CD8-positive, alpha-beta memory T cell (primary cell): Measurements from ENCODE around the gene FAM47E. TPM values are rescaled to one million over a fixed set of nuclear protein-coding genes. Genes with fewer than 3 reads are reported as not detected.
"Not testable (repeated sequence)": the region's sequence is repeated elsewhere in the genome, so short reads cannot be mapped to it uniquely, and the experiment has no call there.

Source experiments
- CTCF ChIA-PET: fragments of 350-600 bp; sonication (Branson Sonifier 250); formaldehyde crosslinking; loops from one replicate; lab custom pipeline; 2021; ENCODE audit warnings: antibody characterized with exemption; lab: Charles Lee
- POLR2A ChIA-PET: fragments of 350-600 bp; sonication (Branson Sonifier 250); formaldehyde crosslinking; loops from one replicate; lab custom pipeline; 2021; ENCODE audit warnings: antibody characterized with exemption; lab: Charles Lee
- DNase-seq, 5 donors: peaks; one replicate each; pipeline versions ENCODE4 v3.0.0 to v3.0.0-alpha.2; 2020 to 2022; ENCODE audit warnings: mixed read lengths in 1 of 5
- H3K27ac ChIP-seq: one replicate; pipeline ENCODE4 v1.7.0; 2013; ENCODE audit warnings: low read depth, mild to moderate bottlenecking, low read length, moderate library complexity
- H3K27me3 ChIP-seq: 2 replicates; pipeline ENCODE4 v1.7.0; 2013; ENCODE audit warnings: low read length, mild to moderate bottlenecking; ENCODE audit not compliant: insufficient read depth, poor library complexity, severe bottlenecking
- H3K36me3 ChIP-seq: 2 replicates; pipeline ENCODE4 v1.7.0; 2013; ENCODE audit warnings: mild to moderate bottlenecking, low read length, moderate library complexity; ENCODE audit not compliant: insufficient read depth
- H3K4me1 ChIP-seq: 2 replicates; pipeline ENCODE4 v1.7.0; 2013; ENCODE audit warnings: mild to moderate bottlenecking, low read length, moderate library complexity; ENCODE audit not compliant: insufficient read depth
- H3K4me3 ChIP-seq: 2 replicates; pipeline ENCODE4 v1.7.0; 2013; ENCODE audit warnings: mild to moderate bottlenecking, low read length
- H3K9me3 ChIP-seq: 2 replicates; pipeline ENCODE4 v1.7.0; 2013; ENCODE audit warnings: mild to moderate bottlenecking, low read length
- H3K27ac Mint-ChIP-seq, 8 donors: one replicate each; pipeline ENCODE4 v1.8.0; 2020 to 2021; ENCODE audit warnings: mixed read lengths in 8 of 8, mild to moderate bottlenecking in 6 of 8, inconsistent platforms in 3 of 8, moderate library complexity in 3 of 8
- H3K27me3 Mint-ChIP-seq, 2 donors: one replicate each; pipeline ENCODE4 v1.8.0; 2020 to 2021; ENCODE audit warnings: mixed read lengths in 2 of 2, mild to moderate bottlenecking in 1 of 2, moderate library complexity in 1 of 2
- H3K36me3 Mint-ChIP-seq, 3 donors: one replicate each; pipeline ENCODE4 v1.8.0; 2020 to 2021; ENCODE audit warnings: mixed read lengths in 3 of 3, inconsistent platforms in 1 of 3, mild to moderate bottlenecking in 1 of 3
- H3K4me1 Mint-ChIP-seq, 3 donors: one replicate each; pipeline ENCODE4 v1.8.0; 2020 to 2021; ENCODE audit warnings: mixed read lengths in 3 of 3, inconsistent platforms in 1 of 3, mild to moderate bottlenecking in 1 of 3
- H3K4me3 Mint-ChIP-seq, 7 donors: one replicate each; pipeline ENCODE4 v1.8.0; 2020 to 2021; ENCODE audit warnings: mixed read lengths in 7 of 7, mild to moderate bottlenecking in 6 of 7, moderate library complexity in 4 of 7, inconsistent platforms in 2 of 7
- H3K9me3 Mint-ChIP-seq, 5 donors: one replicate each; pipeline ENCODE4 v1.8.0; 2020 to 2022; ENCODE audit warnings: mixed read lengths in 5 of 5, mild to moderate bottlenecking in 3 of 5, moderate library complexity in 2 of 5, inconsistent platforms in 1 of 5
- polyA plus RNA-seq: library from polyadenylated mRNA; unstranded; fragments of 300-500 nt; fragmentation: Illumina TruSeq; gene quantifications from one replicate; pipeline ENCODE4 v1.2.3, GENCODE V29; 2021
- total RNA-seq, 2 experiments: library from RNA; stranded (reverse); gene quantifications; one replicate each; pipeline ENCODE4 v1.2.3, GENCODE V29; 2021

The FAM47E gene
- total and polyA plus RNA-seq, 3 experiments from 2014 or later, result not detected

DNA sequence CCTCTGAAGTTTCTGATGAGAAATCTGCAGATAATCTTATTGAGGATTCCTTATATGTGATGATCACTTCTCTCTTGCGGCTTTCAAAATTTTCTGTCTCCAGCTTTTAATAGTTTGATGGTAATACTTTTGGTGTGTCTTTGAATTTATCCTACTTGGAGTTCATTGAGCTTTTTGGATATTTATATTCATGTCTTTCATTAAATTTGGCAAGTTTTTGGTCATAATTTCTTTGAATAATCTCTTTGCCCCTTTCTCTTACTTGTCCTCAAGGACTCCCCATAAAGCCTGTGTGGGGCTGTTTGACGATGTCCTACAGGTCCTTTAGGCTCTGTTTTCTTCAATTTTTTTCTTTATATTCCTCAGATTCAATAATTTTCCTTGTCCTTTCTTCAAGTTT is 11.3 kb upstream of the FAM47E start:
- no peaks in the 10 kb centered on the region for H3K27me3 ChIP-seq
- no peak overlapping the region for H3K27ac ChIP-seq
- H3K27ac Mint-ChIP-seq, result peak overlapping the region in 1 of 8 donors; percentile 61
- peaks cover 18 to 48% of the 10 kb centered on the region in 2 donors for H3K27me3 Mint-ChIP-seq
- H3K9me3 Mint-ChIP-seq, result peaks cover 11 to 19% (median 17%) of the 10 kb centered on the region in 5 donors
- H3K4me1 Mint-ChIP-seq, result no peaks in the 10 kb centered on the region
- ChIA-PET POLR2A (no interaction called here), CTCF (no interaction called here)
- H3K36me3 Mint-ChIP-seq, result peaks cover 0 to 27% (median 2%) of the 10 kb centered on the region in 3 donors
- no peak overlapping the region for H3K4me3 Mint-ChIP-seq
- no peaks in the 10 kb centered on the region for H3K9me3 ChIP-seq
- no peak overlapping the region for H3K4me3 ChIP-seq
- H3K4me1 ChIP-seq, result no peaks in the 10 kb centered on the region
- H3K36me3 ChIP-seq, result no peaks in the 10 kb centered on the region
- no peak for DNase-seq

GRCh38 chr4:76243877-76244276 is 7.6 kb upstream of the FAM47E start:
- peaks cover 0 to 27% (median 2%) of the 10 kb centered on the region in 3 donors for H3K36me3 Mint-ChIP-seq
- H3K9me3 ChIP-seq, CTCF ChIA-PET, H3K4me3 ChIP-seq, H3K27ac Mint-ChIP-seq, H3K4me1 ChIP-seq, H3K4me3 Mint-ChIP-seq, H3K36me3 ChIP-seq, H3K4me1 Mint-ChIP-seq, DNase-seq, POLR2A ChIA-PET, H3K27ac ChIP-seq, H3K27me3 ChIP-seq: not testable (repeated sequence)
- peaks cover 23 to 72% of the 10 kb centered on the region in 2 donors for H3K27me3 Mint-ChIP-seq
- H3K9me3 Mint-ChIP-seq, result peaks cover 11 to 19% (median 17%) of the 10 kb centered on the region in 5 donors

DNA sequence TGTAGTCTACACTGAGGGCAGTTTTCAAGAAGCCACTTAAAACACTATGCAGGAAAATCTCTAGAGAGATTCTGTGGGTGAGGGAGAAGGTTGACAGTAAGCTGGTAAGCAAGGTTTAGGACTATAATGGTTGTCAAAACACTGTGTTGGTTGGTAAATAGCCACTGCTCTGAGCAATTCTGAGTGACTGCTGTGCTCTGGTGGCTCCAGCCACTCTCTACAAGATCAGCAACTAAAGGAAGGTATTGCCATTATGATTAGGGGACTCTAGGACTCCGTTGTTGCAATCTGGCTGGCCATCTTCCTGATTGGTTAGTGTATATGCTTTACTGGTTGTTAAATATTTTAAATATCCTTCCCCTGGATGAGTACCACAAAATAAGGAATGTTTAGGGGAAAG is 5.5 kb upstream of the FAM47E start:
- H3K36me3 ChIP-seq, result no peaks in the 10 kb centered on the region
- POLR2A ChIA-PET, result no interaction called here
- H3K27me3 ChIP-seq, result peaks cover 17% of the 10 kb centered on the region
- H3K9me3 Mint-ChIP-seq, result peaks cover 0 to 5% (median under 1%) of the 10 kb centered on the region in 5 donors
- H3K4me1 ChIP-seq, result peaks cover under 1% of the 10 kb centered on the region
- CTCF ChIA-PET, result interaction anchor here (0.6 kb wide), 1 partner anchor 18 kb away, joined by 3 read pairs; no protein-coding TSS in a partner anchor
- no peaks in the 10 kb centered on the region for H3K9me3 ChIP-seq
- no peak for DNase-seq
- H3K4me1 Mint-ChIP-seq, result peaks cover 3% of the 10 kb centered on the region in 3 donors
- no peak overlapping the region for H3K4me3 Mint-ChIP-seq
- H3K27ac Mint-ChIP-seq, result no peak overlapping the region
- peaks cover 0 to 10% (median 0%) of the 10 kb centered on the region in 3 donors for H3K36me3 Mint-ChIP-seq
- peaks cover 33 to 82% of the 10 kb centered on the region in 2 donors for H3K27me3 Mint-ChIP-seq
- no peak overlapping the region for H3K4me3 ChIP-seq
- H3K27ac ChIP-seq, result no peak overlapping the region

DNA sequence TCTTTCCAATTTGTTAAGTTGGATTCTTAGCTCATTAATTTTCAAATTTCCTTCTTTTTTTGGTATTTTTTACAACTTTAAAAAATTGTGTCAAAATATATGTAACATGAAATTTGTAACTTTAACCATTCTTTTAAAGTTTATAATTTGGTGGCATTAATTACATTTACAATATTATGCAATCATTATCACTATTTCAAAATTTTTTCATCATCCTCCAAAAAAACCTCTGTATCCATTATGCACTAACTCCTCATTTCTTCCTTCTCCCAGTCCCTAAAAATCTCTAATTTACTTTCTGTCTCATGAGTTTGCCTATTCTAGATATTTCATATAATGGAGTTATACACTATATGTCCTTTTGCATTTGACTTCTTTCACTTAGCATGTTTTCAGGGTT is 4.7 kb upstream of the FAM47E start:
- no peak overlapping the region for H3K27ac ChIP-seq
- ChIA-PET CTCF (interaction anchor here (0.6 kb wide), 1 partner anchor 19 kb away, joined by 3 read pairs; no protein-coding TSS in a partner anchor), POLR2A (no interaction called here)
- H3K36me3 Mint-ChIP-seq, result peaks cover 0 to 8% (median 0%) of the 10 kb centered on the region in 3 donors
- H3K9me3 ChIP-seq, result no peaks in the 10 kb centered on the region
- H3K4me3 Mint-ChIP-seq, result no peak overlapping the region
- no peaks in the 10 kb centered on the region for H3K36me3 ChIP-seq
- H3K9me3 Mint-ChIP-seq, result peaks cover 0 to 3% (median 0%) of the 10 kb centered on the region in 5 donors
- H3K4me1 ChIP-seq, result peaks cover 5% of the 10 kb centered on the region
- peaks cover 22% of the 10 kb centered on the region for H3K27me3 ChIP-seq
- peaks cover 7 to 8% (median 7%) of the 10 kb centered on the region in 3 donors for H3K4me1 Mint-ChIP-seq
- no peak for DNase-seq
- H3K4me3 ChIP-seq, result no peak overlapping the region
- peaks cover 35 to 84% of the 10 kb centered on the region in 2 donors for H3K27me3 Mint-ChIP-seq
- H3K27ac Mint-ChIP-seq, result no peak overlapping the region

DNA sequence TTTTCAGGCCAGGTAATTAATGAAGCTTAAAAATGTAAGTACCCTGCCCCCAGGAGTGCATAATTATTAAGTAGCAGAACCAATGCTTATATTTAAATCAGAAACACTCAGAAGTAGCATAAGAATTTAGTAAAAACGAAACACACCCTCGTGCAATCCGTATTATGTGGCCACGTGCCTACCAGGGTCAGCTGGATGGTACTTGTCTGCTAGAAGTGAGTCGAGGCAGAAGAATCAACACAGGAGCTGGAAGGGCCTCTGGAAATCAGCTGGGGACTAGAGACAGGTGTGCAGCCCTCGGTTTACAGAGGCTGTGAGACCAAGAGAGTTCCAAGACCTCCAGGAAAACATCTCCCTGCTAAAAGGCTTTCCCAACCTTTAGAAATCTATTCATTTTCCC is 559 bp upstream of the FAM47E start:
- H3K9me3 Mint-ChIP-seq, result no peaks in the 10 kb centered on the region
- ChIA-PET CTCF (interaction anchor here (0.7 to 1.2 kb wide), 2 partner anchors 13 to 71 kb away, joined by 3 read pairs; no protein-coding TSS in a partner anchor), POLR2A (no interaction called here)
- Histone ChIP-seq H3K9me3 (no peaks in the 10 kb centered on the region), H3K4me3 (no peak overlapping the region), H3K4me1 (peaks cover 5% of the 10 kb centered on the region), H3K27me3 (peaks cover 30% of the 10 kb centered on the region), H3K36me3 (no peaks in the 10 kb centered on the region), H3K27ac (no peak overlapping the region)
- peaks cover 31 to 87% of the 10 kb centered on the region in 2 donors for H3K27me3 Mint-ChIP-seq
- H3K27ac Mint-ChIP-seq, result peak overlapping the region in 2 of 8 donors; percentile 6 to 60
- H3K4me3 Mint-ChIP-seq, result peak overlapping the region; percentile 21 to 90 (median 77)
- H3K36me3 Mint-ChIP-seq, result no peaks in the 10 kb centered on the region
- DNase-seq, result no peak
- H3K4me1 Mint-ChIP-seq, result peaks cover 7 to 8% (median 7%) of the 10 kb centered on the region in 3 donors

GRCh38 chr4:76252271-76252653 is 741 bp downstream of the FAM47E start:
- Mint-ChIP-seq H3K36me3 (no peaks in the 10 kb centered on the region), H3K27me3 (peaks cover 30 to 84% of the 10 kb centered on the region in 2 donors), H3K9me3 (no peaks in the 10 kb centered on the region), H3K4me1 (peaks cover 7 to 8% (median 7%) of the 10 kb centered on the region in 3 donors), H3K4me3 (peak overlapping the region in 2 of 7 donors; percentile 33 to 34), H3K27ac (no peak overlapping the region)
- DNase-seq, result peak in 1 of 5 donors; percentile 0
- H3K27me3 ChIP-seq, result peaks cover 30% of the 10 kb centered on the region
- H3K36me3 ChIP-seq, result no peaks in the 10 kb centered on the region
- no peaks in the 10 kb centered on the region for H3K9me3 ChIP-seq
- POLR2A ChIA-PET, result no interaction called here
- no peak overlapping the region for H3K4me3 ChIP-seq
- CTCF ChIA-PET, result interaction anchor here (1.0 kb wide), 1 partner anchor 125 kb away, joined by 4 read pairs; no protein-coding TSS in a partner anchor
- H3K27ac ChIP-seq, result no peak overlapping the region
- peaks cover 5% of the 10 kb centered on the region for H3K4me1 ChIP-seq

GRCh38 chr4:76253511-76253910 is 2.0 kb downstream of the FAM47E start:
- no peak overlapping the region for H3K27ac ChIP-seq
- peaks cover 30% of the 10 kb centered on the region for H3K27me3 ChIP-seq
- ChIA-PET POLR2A (no interaction called here), CTCF (interaction anchor here (1.0 kb wide), 1 partner anchor 124 kb away, joined by 4 read pairs; no protein-coding TSS in a partner anchor)
- H3K4me3 Mint-ChIP-seq, result no peak overlapping the region
- no peaks in the 10 kb centered on the region for H3K9me3 Mint-ChIP-seq
- no peaks in the 10 kb centered on the region for H3K36me3 ChIP-seq
- H3K27ac Mint-ChIP-seq, result no peak overlapping the region
- peaks cover 5% of the 10 kb centered on the region for H3K4me1 ChIP-seq
- no peaks in the 10 kb centered on the region for H3K36me3 Mint-ChIP-seq
- H3K4me3 ChIP-seq, result no peak overlapping the region
- DNase-seq, result no peak
- H3K9me3 ChIP-seq, result no peaks in the 10 kb centered on the region
- peaks cover 7 to 8% (median 7%) of the 10 kb centered on the region in 3 donors for H3K4me1 Mint-ChIP-seq
- peaks cover 26 to 79% of the 10 kb centered on the region in 2 donors for H3K27me3 Mint-ChIP-seq

- POLR2A ChIA-PET, result no interaction called here
- CTCF ChIA-PET, result interaction anchor here (1.4 kb wide), 1 partner anchor 76 kb away, joined by 3 read pairs; no protein-coding TSS in a partner anchor
These were observed 4.5 kb downstream of the FAM47E start for GRCh38 chr4:76256032-76256431.

More at GRCh38 chr4:76256032-76256431, 4.5 kb downstream of the FAM47E start:
- DNase-seq, result no peak
- Mint-ChIP-seq H3K27ac (no peak overlapping the region), H3K36me3 (no peaks in the 10 kb centered on the region), H3K9me3 (no peaks in the 10 kb centered on the region), H3K4me3 (no peak overlapping the region), H3K4me1 (peaks cover 4 to 5% (median 4%) of the 10 kb centered on the region in 3 donors), H3K27me3 (peaks cover 14 to 72% of the 10 kb centered on the region in 2 donors)
- Histone ChIP-seq H3K27me3 (peaks cover 13% of the 10 kb centered on the region), H3K36me3 (no peaks in the 10 kb centered on the region), H3K4me3 (no peak overlapping the region), H3K4me1 (peaks cover 4% of the 10 kb centered on the region), H3K27ac (no peak overlapping the region), H3K9me3 (no peaks in the 10 kb centered on the region)
